ENCODE measurements around the gene MGST3.

Gene MGST3

GRCh38 chr1:165683848-165684485 lies 52.9 kb downstream of the MGST3 start:
- TF ChIP-seq CTCF (IDR thresholded peaks at IDR 0.05; ENCODE audit: extremely low read depth, insufficient read depth, missing control alignments), result no peak
- DNase-seq (ENCODE audit: low spot score), result no peak
- in situ Hi-C loops (cut with MboI; ENCODE audit: low pct_unique_long_range_greater_than_20kb, low sequenced_read_pairs, unreplicated experiment), result no loop called here

- peak; percentile 26 for DNase-seq (ENCODE audit: low spot score)
- TF ChIP-seq CTCF (IDR thresholded peaks at IDR 0.05; ENCODE audit: extremely low read depth, insufficient read depth, missing control alignments), result peak; percentile 42
- in situ Hi-C loops (cut with MboI; ENCODE audit: low pct_unique_long_range_greater_than_20kb, low sequenced_read_pairs, unreplicated experiment), result no loop called here
These were observed 55.3 kb downstream of the MGST3 start for GRCh38 chr1:165686121-165686970.

- no peak for DNase-seq (ENCODE audit: low spot score)
- TF ChIP-seq CTCF (IDR thresholded peaks at IDR 0.05; ENCODE audit: extremely low read depth, insufficient read depth, missing control alignments), result no peak
- in situ Hi-C loops (cut with MboI; ENCODE audit: low pct_unique_long_range_greater_than_20kb, low sequenced_read_pairs, unreplicated experiment), result no loop called here
These were observed 56.0 kb downstream of the MGST3 start for GRCh38 chr1:165686971-165687433.

- no peak for TF ChIP-seq CTCF (IDR thresholded peaks at IDR 0.05; ENCODE audit: extremely low read depth, insufficient read depth, missing control alignments)
- no peak for DNase-seq (ENCODE audit: low spot score)
- in situ Hi-C loops (cut with MboI; ENCODE audit: low pct_unique_long_range_greater_than_20kb, low sequenced_read_pairs, unreplicated experiment), result no loop called here
These were observed 57.0 kb downstream of the MGST3 start for GRCh38 chr1:165688046-165688445.

GRCh38 chr1:165695031-165695430 lies 64.0 kb downstream of the MGST3 start:
- no peak for DNase-seq (ENCODE audit: low spot score)
- in situ Hi-C loops (cut with MboI; ENCODE audit: low pct_unique_long_range_greater_than_20kb, low sequenced_read_pairs, unreplicated experiment), result no loop called here

More at GRCh38 chr1:165695031-165695430, 64.0 kb downstream of the MGST3 start:
- no peak for TF ChIP-seq CTCF (IDR thresholded peaks at IDR 0.05; ENCODE audit: extremely low read depth, insufficient read depth, missing control alignments)

Data from GM13977 (cell line).